GM21529 (cell line): Measurements from ENCODE around the gene CRACDL.

ENCODE experiments used
- ATAC-seq: cut with Tn5 transposase; IDR thresholded peaks from one replicate; pipeline ENCODE4 v1.9.1; 2021; ENCODE audit not compliant: unreplicated experiment

Gene CRACDL

GRCh38 chr2:98827625-98828368, 108.2 kb downstream of the CRACDL start:
- ATAC-seq = no peak

- no peak for ATAC-seq
Measured at GRCh38 chr2:98826856-98827255, 109.2 kb downstream of the CRACDL start.

DNA sequence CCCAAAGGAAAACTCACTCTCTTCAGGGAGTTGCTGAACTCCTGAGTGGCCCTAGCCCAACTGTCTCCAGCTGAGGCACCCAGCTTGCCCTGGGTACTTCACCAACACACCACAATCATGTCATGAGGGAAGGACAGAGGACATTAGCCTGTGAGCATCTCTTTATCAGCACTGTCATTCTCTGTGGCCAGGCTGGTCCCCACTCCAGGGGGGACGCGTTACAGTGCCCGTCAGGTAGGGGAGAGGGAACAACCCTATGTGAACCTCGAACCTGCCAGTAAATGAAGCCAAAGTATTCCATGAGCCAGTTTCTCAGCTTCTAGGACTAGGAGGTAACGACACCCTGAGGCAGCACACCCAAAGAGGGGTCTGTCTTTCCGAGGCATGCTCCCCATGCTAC, 110.2 kb downstream of the CRACDL start:
- no peak for ATAC-seq

GRCh38 chr2:98825404-98825803, 110.6 kb downstream of the CRACDL start:
- ATAC-seq = no peak

DNA sequence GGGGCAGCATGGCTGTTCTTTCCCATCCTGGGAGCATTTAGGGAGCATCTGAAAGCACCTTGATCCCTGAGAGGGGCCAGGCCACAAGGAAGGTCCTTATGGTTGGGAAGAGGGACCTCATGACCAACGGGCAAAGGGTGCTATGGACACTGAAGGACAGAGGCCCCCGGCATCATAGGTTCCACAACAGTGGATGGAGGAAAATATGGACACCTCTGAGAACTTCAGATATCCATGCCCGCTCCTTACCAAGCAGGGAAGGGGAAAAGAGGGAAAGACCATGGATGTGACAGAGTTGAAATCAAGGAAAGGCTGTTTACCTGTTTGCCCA, 111.0 kb downstream of the CRACDL start:
- ATAC-seq = no peak

DNA sequence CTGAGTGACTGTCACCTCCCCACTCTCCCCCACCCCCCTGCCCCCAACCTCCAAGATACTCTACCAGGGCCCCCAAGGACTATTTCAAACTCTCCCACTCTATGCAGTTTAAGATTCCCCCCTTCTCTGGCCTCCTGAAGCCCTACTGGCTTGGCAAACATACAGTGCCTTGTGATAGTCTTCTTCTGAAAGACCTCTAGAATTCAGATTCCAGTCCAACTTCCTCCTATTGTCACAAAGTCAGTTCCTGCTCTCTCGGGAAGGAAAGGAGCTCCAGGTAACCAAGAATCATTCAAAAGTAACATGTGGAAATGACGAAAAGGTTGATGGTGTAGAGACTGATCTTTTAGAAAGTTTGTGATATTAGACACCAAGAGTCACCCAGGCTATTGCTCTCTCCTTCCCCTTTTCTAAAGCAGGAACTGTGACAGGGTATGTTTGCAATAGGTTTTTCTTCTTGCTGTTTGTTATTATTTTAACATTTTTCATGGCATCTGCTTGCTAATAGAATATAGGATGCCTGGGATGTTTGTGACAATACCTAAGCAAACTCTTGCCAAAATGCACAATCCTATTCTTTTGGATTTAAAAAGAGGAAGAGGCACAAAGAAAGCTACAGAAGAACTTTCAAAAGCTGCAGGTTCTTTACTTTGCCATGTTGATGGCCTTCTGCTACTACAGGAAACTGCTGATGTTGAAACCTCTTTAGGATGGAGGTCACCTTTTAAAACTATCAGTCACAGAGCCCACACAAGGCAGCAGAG, 111.6 kb downstream of the CRACDL start:
- ATAC-seq = no peak

DNA sequence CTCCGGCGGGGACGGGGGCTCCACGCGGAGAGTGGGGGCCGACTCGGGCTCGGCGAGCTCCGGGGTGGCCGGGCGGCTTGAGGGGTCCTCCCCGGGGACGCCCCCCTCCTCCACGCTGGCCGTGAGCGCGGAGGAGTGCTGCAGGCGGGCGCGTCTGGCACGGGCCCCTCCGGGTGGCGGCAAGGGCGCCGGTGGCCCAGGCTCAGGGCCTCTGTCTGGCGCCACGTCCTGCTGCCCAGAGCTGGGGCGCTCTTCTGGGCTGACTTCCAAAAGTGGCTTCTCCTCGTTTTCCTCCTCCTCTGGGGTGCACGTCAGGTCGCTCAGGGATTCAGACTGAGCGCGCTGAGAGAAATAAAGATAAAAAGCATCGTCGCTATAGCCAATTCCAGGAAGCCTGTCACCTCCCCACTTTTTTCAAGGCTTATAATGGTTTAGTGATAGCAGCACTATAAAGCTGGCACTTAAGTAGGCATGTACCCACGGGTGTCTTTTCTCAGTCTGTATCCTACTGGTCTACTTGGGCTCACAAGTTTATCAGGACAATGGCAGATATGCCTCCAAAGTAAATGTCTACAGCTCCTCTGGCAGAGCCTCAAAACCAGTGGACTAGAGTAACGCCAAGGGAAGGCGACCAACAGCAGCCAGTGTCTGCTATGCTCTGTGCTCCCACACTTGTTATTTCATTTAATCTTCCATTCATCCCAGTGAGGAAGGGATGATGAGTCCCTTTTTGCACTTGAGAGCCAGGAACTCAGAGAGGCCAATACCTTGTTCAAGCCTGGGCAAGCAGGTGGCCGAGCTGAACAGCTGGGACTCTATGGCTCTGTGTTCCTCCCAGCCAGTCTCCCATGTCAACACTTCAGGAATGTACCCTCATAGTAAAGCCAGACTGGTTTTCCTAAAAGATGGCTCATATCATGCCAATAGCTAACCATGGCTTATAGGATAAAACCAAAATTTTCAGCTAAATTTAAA, 112.5 kb downstream of the CRACDL start:
- no peak for ATAC-seq

DNA sequence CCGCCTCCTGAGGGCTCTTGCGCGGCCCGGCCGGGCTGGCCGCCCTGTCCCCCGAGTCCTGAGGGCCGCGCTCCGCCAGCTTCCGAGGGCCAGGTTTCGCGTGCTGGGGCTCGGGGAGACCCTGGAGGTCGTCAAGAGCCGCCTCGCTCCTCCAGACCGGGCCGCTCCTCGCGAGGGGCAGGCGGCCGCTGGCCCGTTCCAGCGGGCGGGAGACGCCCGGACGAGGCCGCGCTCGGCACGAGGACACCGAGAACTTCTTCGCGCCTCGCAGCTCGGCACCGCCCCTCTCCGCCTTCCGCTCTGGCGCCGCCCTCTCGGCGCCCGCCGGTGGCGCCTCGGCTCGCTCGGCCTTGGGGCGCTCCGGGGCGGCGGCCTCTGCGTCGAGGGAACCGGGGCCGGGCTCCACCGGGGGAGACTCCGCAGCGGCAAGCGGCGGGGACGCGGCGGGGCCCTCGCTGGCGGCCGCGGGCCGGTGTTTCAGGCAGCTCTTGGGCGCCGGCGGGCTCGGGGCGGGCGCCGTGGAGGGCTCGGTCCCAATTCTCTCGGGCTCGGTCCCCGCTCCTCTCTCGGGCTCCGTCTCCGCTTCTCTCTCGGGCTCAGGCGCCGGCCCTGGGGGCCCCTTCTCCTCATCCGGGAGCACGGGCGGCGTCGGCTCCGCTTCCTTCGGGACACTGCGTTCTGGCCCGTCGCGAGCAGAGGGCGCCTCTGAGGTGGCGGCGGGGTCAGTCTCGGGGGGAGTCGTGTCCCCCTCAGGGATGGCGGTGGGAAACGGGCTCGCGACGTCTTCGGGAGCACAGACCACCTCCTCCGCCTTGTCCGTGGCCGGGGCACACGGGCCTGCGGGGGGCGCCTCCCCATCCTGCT, 113.5 kb downstream of the CRACDL start:
- no peak for ATAC-seq

- ATAC-seq = no peak
Measured at GRCh38 chr2:98821629-98822135, 114.3 kb downstream of the CRACDL start.

DNA sequence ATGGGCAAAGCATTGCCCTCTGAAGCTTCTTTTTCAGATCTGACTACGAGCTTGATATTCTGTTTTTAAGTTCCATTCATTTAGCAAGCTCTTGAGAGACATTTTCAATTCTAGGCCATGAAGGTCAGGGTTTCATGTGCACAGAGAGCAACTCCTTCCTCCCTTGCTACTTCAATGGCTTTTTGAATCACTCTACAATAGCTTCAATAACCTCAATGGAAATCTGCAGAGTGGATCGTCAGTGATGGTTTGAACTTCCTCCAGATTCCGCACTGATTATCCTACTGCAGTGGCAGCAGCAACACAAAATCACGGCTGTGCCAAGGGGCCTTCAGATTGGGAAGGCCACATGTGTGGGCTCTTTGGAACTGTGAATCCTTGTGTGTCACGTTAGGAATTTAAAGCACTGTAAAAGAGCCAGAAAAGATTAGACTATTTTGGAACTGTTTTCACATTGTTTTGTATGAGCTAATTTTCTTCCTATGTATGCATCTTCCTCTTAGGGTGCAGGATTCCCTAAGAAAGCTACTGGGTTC, 116.7 kb downstream of the CRACDL start:
- no peak for ATAC-seq

- ATAC-seq = no peak
Measured at GRCh38 chr2:98818164-98818563, 117.9 kb downstream of the CRACDL start.

DNA sequence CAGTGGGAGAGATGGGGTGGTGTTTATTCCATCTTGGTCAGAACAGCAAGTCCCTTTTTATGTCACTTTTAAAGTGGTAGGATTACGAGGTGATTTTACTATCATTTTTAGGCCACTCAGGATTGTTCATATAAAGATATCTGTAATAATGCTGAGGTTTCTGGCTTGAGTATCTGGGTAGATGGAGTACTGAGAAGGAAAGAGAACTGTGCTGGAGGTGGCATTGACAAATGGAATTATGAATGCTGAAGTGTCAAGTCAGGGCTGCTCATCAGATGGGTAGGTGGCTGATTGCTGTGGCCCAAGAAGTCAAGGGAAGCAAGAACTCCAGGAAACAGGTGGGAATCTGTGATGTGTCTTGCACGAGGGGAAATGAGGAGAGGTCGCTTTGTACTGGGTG, 119.7 kb downstream of the CRACDL start:
- ATAC-seq = no peak

DNA sequence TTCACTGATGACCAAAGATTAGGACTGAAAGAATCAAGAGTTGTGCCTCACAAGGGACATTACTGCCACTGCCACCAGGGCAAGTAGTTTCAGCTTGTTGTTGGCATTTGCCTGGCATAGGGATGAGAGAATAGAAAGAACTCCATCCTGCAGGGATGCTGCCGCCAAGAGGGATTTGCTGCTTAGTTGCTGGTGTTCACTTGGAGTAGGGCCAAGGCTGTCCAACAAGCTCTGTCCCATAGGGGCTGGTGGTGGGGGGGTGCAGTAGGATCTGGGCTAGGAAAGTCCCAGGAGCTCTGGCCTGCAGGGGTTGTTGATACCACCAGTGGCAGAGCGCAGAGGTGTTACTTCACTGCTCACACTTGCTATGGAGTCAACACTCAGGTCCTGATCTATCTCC, 120.2 kb downstream of the CRACDL start:
- ATAC-seq = no peak

- ATAC-seq = no peak
Measured at GRCh38 chr2:98811766-98812165, 124.3 kb downstream of the CRACDL start.

DNA sequence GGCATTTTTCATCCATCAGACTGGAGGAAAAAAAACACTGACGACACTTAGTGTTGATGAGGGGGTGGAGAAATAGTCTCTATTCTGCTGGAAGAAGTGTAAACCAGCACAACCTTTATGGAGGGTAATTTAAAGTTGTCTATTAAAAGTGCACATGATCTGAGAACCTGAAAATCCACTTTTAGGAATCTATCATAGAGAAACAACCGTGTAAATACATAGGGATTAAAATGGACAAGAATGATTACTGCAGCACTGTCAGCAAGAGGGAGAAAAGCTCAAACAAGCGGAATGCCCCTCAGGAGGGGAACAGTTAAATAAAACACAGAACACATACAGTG, 125.5 kb downstream of the CRACDL start:
- ATAC-seq = no peak

GRCh38 chr2:98809878-98810587, 126.0 kb downstream of the CRACDL start:
- no peak for ATAC-seq

GRCh38 chr2:98809116-98809515, 126.9 kb downstream of the CRACDL start:
- ATAC-seq = no peak

GRCh38 chr2:98808546-98808945, 127.5 kb downstream of the CRACDL start:
- ATAC-seq = no peak

GRCh38 chr2:98807929-98808328, 128.1 kb downstream of the CRACDL start:
- ATAC-seq = no peak

DNA sequence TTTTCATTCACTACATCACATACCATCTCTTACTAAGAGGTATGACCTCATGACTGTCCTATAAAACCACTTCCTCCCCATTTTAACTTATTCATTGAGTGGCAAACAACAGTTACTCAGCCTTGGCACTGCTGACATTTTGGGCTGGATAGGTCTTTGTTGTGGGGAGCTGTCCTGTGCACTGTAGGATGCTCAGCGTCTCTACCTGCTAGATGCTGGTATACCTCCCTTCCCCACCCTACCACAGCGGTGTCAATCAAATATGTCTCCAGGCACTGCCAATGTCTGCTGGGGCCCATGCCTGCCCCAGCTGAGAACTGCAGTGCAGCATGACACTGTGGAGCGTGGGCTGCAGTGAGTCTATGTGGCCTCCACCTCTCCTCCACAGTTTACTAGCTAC, 128.8 kb downstream of the CRACDL start:
- ATAC-seq = no peak
